NCI-H187 treated with DMSO at 0.1 percent for 48 hours (cell line): ENCODE data around the gene SEMA3D.
"Not testable (repeated sequence)": the region's sequence is repeated elsewhere in the genome, so short reads cannot be mapped to it uniquely, and the experiment has no call there.

Source experiments
- DNase-seq: peaks from one replicate; lab custom pipeline; 2025; lab: John Stamatoyannopoulos, UW

The SEMA3D gene

GRCh38 chr7:84992954-84993353 is 193.9 kb downstream of the SEMA3D start:
- DNase-seq: not testable (repeated sequence)

- DNase-seq: no peak
Observed at GRCh38 chr7:84985073-84985784, 201.6 kb downstream of the SEMA3D start.

DNA sequence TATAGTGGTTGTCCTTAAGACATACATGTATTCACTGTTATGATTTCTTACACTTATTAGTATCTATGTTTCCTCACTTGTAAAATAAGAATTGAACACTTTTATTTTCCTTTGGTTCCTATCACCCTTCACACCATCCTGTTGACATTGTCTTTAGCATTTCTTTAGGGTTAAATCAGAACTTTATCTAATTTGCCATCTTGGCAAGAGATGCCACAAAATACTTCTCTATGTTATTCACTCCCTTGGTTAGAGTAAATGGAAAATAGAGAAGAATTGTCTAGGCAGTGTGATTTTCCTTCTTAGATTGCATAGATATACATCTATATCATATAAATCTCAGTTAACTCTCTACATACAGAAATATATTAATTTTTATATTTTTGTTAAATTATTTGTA is 204.7 kb downstream of the SEMA3D start:
- DNase-seq: no peak

- no peak for DNase-seq
Observed at GRCh38 chr7:84981055-84981976, 205.5 kb downstream of the SEMA3D start.

DNA sequence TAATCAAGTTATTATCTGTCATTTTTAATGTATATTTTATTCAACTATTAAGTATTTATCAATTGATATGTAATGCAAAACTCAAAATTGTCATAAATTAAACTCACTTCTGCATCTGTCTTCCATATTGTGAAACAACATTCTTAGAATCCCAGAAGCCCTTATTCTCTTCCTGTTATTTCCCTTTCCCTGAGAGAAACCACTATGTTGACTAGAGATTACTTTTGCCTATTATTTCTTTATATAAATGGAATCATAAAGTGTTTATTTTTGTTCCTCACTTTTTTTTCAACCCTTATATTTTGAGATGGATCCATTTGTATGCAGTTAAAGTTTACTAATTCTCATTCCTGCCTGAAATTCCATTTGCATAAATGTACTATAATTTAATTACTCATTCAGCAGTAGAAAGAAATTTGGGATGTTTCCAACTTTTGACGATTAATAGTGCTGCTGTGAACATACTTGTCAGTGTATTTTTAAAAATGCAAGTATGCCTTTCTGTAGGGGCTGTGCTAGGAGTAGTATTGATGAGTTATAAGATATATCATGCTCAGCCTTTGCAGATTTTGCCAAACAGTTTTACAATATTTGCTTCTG is 211.2 kb downstream of the SEMA3D start:
- no peak for DNase-seq

- no peak for DNase-seq
Observed at GRCh38 chr7:84971360-84971759, 215.5 kb downstream of the SEMA3D start.

DNA sequence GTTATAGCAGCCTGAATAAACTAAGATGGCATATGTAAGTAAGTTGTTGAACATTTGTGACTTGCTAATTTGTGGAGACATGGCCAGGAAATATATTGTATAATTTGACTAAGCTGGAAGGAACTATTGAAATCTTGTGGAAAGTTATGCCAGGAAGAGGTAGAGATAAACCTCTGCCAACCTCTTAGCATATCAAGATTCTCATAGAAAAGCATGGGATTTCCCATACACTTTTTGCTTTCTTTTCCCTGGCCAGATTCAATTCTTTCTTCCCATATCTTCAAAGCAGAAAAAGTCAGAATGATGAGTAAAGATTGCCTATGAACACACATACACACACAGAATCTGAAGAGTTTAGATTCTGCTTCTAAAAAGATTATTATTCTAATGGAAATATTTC is 216.2 kb downstream of the SEMA3D start:
- no peak for DNase-seq

- DNase-seq: no peak
Observed at GRCh38 chr7:84953234-84953633, 233.6 kb downstream of the SEMA3D start.

GRCh38 chr7:84950836-84951235 is 236.0 kb downstream of the SEMA3D start:
- DNase-seq: no peak

GRCh38 chr7:84949501-84949900 is 237.4 kb downstream of the SEMA3D start:
- DNase-seq: no peak

DNA sequence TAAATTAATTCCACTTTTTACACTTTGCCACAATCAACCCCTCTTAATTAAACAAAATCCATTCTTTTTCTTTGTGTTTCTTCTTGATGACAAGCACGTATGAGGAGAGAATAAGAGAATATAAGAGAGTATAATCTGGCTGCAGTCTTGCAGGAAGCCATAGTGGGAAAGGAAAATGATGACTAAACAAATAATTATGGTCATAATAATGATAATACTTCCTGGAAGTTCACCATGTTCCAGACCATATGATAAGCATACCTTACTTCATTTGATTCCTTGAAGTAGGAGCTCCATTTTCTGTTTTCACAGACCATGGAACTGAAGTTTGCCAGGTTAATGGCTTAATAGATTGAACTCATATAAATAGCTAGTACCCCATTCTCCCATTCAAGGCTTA is 237.8 kb downstream of the SEMA3D start:
- no peak for DNase-seq

DNA sequence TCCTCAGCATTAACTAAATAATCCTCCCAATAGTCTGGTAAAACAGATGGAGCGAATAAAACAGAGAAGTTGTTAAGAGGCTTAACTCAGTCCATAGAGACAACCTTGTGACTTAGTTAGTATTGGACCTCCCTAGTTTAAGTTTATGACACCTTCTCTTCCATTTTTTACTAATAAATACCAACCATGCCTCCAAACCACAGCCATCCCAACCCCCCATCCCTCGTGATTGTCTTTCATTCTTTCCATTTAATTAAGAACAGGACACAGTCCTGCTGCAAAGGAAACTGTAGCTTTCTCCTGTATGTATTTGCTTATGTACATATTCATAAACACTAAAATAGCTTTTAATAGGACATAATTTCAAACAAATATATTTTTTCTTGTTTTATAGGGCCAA is 238.2 kb downstream of the SEMA3D start:
- no peak for DNase-seq

DNA sequence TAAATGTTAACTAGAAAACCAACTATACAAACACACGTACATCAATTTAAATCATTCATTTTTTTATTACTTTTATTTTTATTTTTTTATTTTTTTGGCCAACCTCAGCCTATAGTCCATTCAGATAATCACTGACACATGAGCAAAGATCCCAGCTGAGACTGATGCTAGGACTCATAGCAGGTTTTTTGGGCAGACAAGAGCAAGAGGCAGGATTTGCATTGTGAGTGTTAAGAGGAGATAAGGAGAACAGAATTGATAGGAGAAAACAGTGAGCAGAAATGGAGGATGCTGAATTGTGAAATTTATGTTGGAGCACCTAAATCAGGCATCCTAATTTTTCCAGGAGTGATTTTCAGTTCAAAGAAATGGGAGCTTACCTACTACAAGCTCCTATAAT is 240.3 kb downstream of the SEMA3D start:
- no peak for DNase-seq
